Ecto neural progenitor cell (in vitro differentiated cells): Measurements from ENCODE around the gene SMARCE1.
"Not testable (repeated sequence)": the region's sequence is repeated elsewhere in the genome, so short reads cannot be mapped to it uniquely, and the experiment has no call there.

ENCODE experiments used
- DNase-seq: peaks from one replicate; pipeline ENCODE4 v3.0.0-alpha.2; 2018; ENCODE audit warnings: low spot score

Gene SMARCE1

GRCh38 chr17:40611840-40612474 is 35.7 kb downstream of the SMARCE1 start:
- no peak for DNase-seq

DNA sequence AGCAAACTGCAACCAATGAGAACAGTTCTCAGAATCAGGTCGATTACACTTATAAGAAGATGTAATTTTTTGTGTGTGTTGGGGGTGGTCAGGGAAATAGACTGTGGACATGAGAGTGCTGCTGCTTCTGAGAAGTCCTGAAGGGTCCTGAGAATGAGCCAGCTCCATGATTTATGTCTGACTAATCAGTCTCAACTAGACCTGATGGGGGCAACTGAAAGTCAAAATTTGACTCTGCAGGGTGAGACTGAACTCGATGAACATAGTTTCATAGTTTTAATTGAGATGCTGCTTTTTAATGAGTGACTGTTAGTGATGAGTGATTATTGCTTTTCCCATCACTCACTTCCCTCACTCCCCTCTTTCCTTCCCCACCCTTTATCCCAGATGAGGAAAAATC is 37.3 kb downstream of the SMARCE1 start:
- DNase-seq = no peak

DNA sequence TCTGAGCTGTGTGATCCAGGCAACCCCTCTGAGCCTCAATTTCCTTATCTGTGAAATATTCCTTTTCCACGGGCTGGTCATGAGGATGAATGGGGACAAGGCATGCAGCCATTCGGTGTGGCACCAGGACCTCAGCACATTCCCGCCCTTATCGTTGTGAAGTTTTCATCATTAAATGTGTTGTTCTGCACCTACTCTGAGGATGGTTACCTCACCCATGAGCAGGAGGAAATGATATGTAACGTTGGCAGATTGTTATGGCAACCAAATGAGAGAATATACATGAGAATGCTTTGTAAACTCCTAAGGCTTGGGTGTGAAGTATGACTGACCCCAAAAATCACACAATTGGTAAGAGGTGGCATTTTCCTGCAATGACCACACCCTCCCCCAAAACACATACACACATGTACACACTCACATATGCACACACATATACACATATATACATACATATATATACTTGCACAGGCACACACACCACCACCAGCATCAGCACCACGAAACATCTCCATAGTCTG is 39.5 kb downstream of the SMARCE1 start:
- no peak for DNase-seq

DNA sequence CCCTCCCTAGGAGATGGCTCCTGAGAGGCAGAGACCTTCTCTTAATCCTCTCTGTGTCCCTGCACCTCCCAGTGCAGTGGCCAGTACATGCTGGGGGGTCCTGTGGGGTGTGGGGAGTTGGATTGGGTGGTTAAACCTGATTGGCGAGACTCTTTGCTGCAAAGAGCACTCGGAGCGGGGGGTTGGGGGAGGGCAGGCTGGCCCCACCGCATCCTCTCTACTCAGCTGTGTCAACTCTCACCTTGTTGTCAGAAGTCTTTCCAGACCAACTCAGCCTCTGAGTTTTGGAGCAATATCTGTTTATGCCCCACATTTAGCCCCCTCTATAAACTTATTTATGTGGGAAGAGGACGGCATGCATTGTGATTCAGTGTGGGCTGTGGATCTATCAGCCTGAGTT is 40.0 kb downstream of the SMARCE1 start:
- no peak for DNase-seq

DNA sequence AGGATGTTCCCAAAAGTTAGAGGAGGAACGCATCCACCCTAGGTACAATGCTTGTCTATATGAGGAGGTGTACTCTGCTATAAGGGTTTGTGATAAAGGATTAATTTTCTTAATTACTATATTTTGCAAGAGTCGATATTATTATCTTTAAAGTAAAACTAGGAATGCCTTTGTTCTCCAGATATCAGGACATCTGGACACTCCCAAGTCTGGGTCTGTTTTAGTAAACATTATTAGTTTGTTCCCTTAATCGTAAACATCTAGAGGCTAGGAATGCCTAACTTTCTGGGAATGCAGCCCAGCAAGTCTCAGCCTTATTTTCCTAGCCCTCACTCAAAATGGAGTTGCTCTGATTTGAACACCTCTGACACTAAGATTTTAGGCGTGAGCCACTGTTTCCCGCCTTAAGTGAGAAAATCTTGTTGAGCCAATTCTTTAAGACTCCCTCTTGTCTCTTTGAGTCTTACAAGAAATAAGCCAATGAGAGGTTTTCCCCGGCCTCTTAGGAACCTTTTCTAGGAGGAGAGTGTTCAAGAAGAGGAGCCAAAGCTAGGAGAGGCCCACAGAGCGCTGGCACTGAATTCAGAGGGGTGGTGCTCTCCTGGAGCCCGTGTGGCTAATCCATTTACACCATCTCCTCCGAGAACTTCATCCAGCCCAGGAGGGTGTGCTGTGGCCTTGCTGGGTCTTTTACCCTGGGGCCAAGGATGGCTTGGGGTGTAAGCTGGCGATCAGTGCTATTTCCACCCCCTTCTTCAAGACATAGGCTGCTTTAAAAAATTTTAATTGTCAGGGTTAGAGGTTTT is 40.9 kb downstream of the SMARCE1 start:
- DNase-seq = no peak

- no peak for DNase-seq
Measured at GRCh38 chr17:40605306-40605705, 42.3 kb downstream of the SMARCE1 start.

GRCh38 chr17:40604327-40605080 is 43.1 kb downstream of the SMARCE1 start:
- no peak for DNase-seq

DNA sequence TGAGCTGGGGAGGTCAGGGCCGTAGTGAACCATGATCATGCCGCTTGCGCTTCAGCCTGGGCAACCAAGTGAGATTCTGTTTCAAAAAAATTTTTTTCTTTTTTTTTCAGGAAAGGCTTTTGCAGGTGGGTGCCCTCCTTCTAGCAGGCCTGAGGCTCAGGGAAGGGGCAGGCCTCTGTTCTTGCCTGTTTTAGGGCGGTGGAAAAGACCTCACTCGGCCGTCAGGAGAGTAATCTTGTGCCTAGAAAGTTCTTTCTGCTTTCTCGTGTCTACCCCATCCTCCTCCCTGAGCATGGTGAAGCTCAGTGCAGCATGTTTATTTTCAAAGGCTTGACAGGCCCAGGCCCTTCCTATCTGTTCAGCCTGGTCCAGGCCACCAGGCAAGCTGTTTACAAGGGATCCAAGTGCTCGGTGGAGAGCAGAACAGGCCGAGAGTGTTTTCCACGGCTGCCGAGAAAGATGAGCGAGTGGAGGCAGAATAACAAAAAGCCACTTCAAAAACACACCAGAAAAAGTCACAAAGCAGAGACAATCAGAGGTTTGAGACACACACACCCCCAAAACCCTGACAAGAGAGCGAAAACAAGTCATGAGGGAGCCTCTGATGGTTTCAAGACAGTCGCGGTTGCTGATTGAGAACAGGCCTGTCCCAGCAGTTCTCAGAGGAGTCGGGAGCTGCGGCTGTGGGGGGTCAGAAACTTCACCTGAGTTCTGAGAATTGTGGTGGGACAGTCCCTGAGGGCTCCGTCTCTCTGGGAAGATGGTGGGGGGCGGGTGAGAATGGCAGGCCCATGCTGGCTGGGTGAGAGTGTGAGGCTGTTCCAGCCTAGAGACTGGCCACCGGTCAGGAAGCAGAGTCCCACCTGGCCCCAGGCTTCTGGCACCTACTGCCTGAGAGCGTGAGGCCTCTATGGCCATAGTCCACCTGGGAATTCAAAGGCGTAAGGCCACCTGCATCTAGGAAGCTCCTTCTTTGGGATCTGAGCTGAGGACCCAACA is 44.9 kb downstream of the SMARCE1 start:
- DNase-seq = no peak

- DNase-seq = no peak
Measured at GRCh38 chr17:40600486-40601046, 47.1 kb downstream of the SMARCE1 start.

GRCh38 chr17:40599468-40599763 is 48.2 kb downstream of the SMARCE1 start:
- DNase-seq = peak; percentile 32

- DNase-seq = no peak
Measured at GRCh38 chr17:40598619-40599467, 48.8 kb downstream of the SMARCE1 start.

DNA sequence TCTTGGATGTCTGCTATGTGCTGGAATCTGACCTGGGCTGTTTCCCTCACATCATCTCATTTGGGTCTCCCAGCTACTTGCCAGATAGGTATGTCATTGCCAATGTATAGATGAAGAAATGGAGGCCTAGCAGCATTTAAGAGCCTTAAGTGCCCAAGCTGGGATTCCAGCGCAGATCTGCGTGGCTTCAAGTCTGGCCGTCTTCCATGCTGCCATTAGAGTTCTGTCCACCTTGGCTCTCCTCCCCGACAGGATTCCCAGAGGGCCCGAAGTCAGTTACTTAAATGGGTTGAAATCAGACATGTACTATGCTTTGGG is 49.4 kb downstream of the SMARCE1 start:
- no peak for DNase-seq

DNA sequence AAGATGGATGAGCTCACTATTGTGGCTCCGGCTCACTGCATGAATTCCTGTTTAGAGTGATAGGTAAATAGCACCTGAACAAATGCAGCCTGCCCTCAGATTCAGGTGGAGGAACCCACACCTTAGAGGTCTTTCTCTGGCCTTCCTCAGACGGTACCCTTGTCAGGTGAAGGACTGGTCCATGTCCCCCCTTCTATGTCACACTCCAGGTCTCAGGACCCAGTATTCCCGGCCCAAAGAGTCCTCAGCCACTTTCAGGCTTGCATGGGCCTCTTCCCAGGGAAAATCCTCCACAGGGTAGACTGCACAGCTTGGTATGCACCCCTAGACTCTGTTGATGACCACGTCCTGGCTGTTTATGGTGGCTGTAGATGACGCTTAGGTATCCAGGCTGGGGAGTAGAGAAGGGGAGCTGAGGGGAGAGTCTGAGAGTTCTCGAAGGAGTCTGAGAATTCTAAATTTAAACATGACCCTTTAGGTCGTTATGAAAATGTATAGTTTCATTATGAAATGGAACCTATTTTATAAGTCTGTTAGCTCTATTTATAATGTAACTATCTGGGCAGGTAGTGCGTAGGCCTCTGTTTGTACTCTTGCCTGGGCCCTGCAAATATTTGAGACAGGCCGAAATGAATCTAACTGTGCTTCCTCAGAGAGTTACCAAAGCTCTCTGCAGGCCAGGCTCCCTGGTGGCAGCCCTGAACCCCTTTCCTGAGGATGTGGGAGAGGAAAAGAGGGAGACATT is 49.9 kb downstream of the SMARCE1 start:
- no peak for DNase-seq

GRCh38 chr17:40597156-40597555 is 50.5 kb downstream of the SMARCE1 start:
- DNase-seq = no peak

GRCh38 chr17:40596261-40596919 is 51.2 kb downstream of the SMARCE1 start:
- DNase-seq = no peak

DNA sequence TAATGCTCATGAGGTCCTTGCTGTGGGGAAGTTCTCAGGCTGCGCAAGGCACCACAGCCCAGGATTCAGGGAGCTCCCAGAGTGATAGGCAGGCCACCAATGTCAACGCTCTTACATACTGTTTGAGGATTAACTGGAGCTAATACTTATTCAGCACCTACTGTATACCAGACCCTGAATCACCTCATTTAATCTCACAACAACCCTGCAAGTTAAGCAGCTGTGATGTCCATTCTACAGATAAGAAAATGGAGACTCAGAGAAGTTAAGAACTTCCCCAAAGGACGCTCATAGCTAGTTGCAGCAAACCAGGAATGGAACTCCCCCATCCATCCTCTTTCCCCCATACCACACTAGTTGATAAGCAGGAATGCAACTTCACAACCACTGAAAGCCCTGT is 56.9 kb downstream of the SMARCE1 start:
- DNase-seq = no peak

GRCh38 chr17:40588552-40588951 is 59.1 kb downstream of the SMARCE1 start:
- DNase-seq = no peak

GRCh38 chr17:40586264-40586663 is 61.4 kb downstream of the SMARCE1 start:
- DNase-seq = not testable (repeated sequence)

GRCh38 chr17:40584950-40585349 is 62.7 kb downstream of the SMARCE1 start:
- DNase-seq = not testable (repeated sequence)
